K562 treated with DMSO at 1 percent for 48 hours (cell line): ENCODE measurements around the gene RPS27L. TPM values are rescaled to one million over a fixed set of nuclear protein-coding genes. Genes with fewer than 3 reads are reported as not detected.

Source experiments
- total RNA-seq: library from RNA; unstranded; fragments of 300-600 nt; gene quantifications from 2 replicates; pipeline ENCODE4 v1.2.3, GENCODE V29; 2022; ENCODE audit warnings: low replicate concordance; ENCODE audit errors: extremely low read depth

The RPS27L gene
- total RNA-seq: not detected in 2 replicates

GRCh38 chr15:63157118-63157843, at the start of gene RPS27L:
TSS of gene RPS27L (minus strand) at chr15:63157477. CDS start at chr15:63157405, 72 bp downstream.

GRCh38 chr15:63188926-63189871, 31.9 kb upstream of the RPS27L start, which contains the start of gene RAB8B:
TSS of gene RAB8B (plus strand) at chr15:63189606. CDS start at chr15:63189625, 19 bp downstream.

DNA sequence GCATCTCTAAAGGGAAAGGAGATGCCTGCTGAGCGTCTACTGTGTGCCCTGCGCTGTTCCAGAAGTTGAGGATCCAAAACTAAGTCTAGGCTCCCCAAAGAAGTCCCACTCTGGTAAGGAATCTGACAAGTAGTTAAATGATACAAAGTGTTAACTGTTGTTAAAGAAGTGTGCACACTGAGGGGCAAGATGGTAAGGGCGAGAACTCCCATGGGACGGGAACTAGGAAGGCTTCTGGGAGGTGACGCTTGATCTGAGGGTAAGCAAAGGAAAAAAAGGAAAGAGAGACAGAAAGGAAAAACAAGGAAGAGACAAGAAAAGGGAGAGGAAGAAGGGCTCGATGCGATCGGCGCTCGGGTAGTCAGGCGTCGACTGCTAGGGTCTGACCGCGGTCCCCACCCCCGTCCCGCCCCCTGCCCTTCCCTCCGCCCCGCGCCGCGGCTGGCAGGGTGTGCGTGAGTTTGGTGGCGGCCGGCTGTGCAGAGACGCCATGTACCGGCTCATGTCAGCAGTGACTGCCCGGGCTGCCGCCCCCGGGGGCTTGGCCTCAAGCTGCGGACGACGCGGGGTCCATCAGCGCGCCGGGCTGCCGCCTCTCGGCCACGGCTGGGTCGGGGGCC, 35.8 kb downstream of the RPS27L start, which contains the start of gene LACTB:
TSS of gene LACTB (plus strand) at position 480 of the 620 bp plus-strand sequence. CDS start at position 491, 11 bp downstream.

Other genes with a start within 250 kb of the RPS27L start
- not detected in 2 replicates for gene TPM1, start 114.7 kb downstream of the RPS27L start, total RNA-seq
- not detected in 2 replicates for gene LACTB, start 35.6 kb downstream of the RPS27L start, total RNA-seq
- gene RAB8B, start 32.1 kb upstream of the RPS27L start, total RNA-seq: not detected in 2 replicates
- not detected in 2 replicates for gene APH1B, start 120.1 kb upstream of the RPS27L start, total RNA-seq
- gene CA12, start 224.4 kb upstream of the RPS27L start, total RNA-seq: not detected in 2 replicates